H54 (cell line): Measurements from ENCODE around the gene COPS7A.

ENCODE experiments used
- DNase-seq: peaks from one replicate; pipeline ENCODE4 v3.0.0; 2011; ENCODE audit warnings: low spot score, mixed read lengths; ENCODE audit not compliant: insufficient read length
- FAIRE-seq: peaks from 3 replicates; lab custom pipeline; 2011; peaks lifted over from hg19 to GRCh38; lab: Jason Lieb, UNC
- POLR2A ChIP-seq: IDR thresholded peaks from 2 replicates; pipeline ENCODE4 v1.6.1; 2011; ENCODE audit warnings: low read depth, mild to moderate bottlenecking, low read length

The COPS7A gene, protein sequence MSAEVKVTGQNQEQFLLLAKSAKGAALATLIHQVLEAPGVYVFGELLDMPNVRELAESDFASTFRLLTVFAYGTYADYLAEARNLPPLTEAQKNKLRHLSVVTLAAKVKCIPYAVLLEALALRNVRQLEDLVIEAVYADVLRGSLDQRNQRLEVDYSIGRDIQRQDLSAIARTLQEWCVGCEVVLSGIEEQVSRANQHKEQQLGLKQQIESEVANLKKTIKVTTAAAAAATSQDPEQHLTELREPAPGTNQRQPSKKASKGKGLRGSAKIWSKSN

DNA sequence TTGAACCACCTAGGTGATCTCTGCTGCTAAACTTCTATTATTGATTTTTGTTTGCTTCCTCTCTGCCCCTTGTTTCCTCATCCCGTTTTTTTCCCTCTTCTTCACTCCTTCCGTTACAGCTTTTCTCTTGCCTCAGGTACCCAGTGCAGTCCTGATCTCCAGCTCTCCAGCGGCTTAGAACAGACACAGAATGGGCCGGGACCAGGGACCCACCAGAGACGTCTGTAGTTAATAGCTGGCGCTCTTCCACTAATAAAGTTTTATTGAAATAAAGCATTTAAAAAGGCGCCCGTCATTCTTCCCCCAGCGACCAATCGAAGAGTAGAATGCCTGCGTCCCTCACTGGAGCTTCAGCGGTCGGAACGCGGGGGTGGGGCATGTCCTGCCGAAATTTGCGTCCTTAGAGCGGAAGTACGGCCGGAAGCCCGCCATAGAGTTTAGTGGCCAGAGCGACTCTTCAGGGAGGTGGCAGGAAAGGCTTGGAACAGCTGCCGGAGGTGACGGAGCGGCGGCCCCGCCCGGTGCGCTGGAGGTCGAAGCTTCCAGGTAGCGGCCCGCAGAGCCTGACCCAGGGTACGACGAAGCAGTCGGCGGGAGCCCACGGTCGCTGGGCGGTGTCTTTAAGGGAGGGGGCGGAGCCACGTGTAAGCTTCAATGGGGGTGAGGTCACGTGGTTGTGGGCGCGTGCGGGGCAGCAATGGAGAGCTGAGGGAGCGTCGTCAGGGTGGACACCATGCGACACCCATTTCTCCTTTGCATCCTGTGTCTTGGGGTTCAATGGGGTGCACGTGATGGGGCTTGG is at the start of gene COPS7A:
TSS of gene COPS7A (plus strand) at position 440 of the 802 bp plus-strand sequence. CDS start 611 bp downstream, outside the sequence.
- peak; percentile 81 for TF ChIP-seq POLR2A
- DNase-seq (peak; percentile 91), FAIRE-seq (peak; percentile 61)

DNA sequence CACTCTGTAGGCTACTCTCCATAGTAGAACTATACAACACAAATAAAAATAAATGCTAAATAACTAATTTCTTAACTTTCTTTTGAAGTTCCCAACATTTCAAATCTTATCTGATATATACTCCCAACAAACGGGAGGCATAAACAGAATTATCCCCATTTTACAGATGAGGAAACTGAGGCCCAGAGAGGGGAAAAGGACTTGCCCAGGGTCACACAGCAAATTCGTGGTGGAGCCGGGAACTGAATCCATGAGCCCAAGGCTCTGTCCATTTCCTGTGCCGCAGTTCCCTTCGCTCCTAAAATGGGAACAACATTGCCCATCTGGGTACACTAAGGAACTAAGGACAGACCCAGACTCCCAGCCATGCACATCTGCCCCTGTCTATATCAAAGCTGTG is 46.9 kb upstream of the COPS7A start:
- FAIRE-seq (no peak), DNase-seq (no peak)
- TF ChIP-seq POLR2A = no peak

DNA sequence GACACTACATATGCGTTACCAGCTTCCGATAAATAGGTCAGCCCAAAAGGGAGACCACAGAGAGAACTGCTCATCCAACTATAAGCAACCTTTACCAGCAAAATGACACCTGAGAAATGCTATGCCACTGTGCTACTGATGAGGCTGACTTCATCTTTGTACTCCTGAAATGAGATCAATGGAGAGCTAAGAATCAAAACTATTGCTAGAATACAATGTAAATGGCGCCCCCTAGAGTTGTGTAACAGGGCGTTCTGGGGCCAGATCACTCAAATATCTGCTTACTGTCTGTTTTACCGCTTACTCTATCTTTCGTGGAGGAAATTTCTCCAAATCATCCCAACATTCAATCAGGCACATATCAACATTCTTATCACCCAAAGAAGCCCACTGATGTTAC is 39.2 kb upstream of the COPS7A start:
- no peak for DNase-seq
- TF ChIP-seq POLR2A = no peak

DNA sequence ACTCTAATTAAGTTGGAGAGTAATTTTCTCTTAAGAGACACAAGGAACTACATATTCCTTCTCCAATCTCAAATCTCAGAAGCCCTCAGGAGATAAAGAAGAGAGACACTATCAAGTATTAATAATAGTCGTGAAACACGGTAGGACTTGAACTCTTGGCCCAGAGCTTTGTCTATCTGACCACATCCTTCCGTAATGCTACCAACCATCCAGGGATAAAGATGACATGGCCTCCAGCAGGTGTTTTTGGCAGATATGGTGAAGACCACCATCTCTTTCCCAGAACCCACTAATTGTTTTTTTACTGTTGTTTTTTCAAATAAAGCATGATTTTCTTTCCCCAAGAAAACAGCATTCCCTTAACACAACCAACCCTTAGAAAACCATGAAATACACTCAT is 38.0 kb upstream of the COPS7A start:
- TF ChIP-seq POLR2A = no peak
- no peak for DNase-seq
- FAIRE-seq = no peak

More for the DNA sequence above, 39.2 kb upstream of the COPS7A start:
- FAIRE-seq = no peak

DNA sequence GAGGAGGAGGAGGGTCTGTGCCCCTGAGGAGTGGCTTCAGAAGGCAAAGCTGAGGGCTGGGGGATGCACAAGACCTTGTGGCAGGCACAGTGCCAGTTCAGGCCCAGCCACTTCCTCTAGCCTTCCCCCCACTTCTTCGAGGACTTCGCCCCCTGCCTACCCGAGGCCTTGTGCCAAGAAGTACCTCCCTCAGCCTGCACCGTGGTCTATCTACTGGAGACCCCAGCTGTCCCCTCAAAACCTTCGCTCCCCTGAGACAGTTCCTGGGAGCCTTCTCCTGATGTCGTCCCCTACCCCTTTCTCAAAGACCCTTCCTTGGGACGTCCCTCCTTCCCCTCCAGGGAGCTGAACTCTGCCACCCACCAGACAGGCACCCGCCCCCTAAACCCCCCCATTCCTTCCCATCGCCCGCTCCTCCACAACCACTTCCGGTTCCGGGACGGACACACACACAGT is 35.3 kb upstream of the COPS7A start:
- TF ChIP-seq POLR2A = peak; percentile 47
- FAIRE-seq (no peak), DNase-seq (no peak)

DNA sequence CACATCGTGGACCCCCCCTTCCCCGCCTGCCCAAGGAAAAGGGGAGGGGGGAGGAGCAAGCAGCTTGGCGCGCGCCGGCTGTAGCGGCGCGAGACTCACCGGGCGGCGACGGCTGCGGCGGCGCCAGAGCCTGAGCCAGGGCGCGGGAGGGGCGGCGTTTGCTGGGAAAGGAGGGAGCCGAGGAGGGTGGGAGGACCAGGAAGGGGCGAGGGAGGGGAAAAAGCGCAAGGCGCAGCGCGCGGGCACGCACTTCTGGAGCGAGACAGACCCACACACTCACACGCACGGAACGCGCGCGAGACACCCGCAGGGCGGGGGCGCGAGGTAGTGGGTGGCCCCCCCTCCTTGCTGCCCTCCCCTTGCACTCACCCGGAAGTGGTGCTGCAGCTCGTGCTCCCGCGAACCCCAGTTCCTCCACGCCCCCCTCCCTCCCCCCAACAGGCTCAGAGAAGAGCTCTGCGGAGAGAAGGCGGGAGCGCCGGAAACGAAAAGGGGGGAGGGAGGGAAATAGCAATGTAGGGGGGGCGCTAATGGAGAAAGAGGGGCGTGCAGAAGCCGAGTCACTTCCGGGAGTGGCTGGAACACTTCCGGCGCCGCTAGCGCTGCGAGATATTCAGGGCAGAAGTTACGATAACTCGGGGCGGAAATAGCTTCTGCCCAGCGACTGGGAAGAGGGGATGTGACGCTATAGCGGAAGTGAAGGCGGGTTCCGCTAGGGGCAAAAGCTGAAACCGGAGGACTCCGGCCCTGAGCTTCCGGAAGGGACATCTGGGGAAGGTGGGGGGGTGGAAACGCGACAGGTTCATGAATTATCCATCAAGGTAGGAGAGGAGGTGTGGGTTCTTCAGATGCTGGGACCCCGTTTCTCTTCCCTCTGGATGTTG is 34.6 kb upstream of the COPS7A start, which contains the start of gene ZNF384:
TSS of gene ZNF384 (minus strand) at position 377 of the 884 bp plus-strand sequence. CDS start 9,855 bp downstream, outside the sequence.
- peak; percentile 89 for FAIRE-seq
- TF ChIP-seq POLR2A = peak; percentile 32
- peak; percentile 93 for DNase-seq

DNA sequence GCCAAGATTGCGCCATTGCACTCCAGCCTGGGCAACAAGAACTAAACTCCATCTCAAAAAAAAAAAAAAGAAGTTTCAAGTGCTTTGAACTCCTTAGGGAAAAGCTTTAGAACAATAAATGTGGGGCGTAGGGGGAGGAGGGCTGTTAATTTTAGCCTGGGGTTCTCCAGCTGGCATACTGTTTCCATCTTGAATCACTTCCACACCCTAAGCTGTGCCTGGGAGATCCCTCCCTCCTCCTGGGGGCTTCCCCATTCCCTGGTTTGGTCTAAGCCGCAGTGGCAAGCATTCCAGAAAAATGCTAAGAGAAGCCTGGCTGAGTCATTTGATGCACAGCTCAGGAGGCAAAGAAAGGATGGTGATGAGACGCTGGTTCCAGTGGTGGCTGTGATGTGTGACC is 32.4 kb upstream of the COPS7A start:
- FAIRE-seq (no peak), DNase-seq (no peak)
- no peak for TF ChIP-seq POLR2A

DNA sequence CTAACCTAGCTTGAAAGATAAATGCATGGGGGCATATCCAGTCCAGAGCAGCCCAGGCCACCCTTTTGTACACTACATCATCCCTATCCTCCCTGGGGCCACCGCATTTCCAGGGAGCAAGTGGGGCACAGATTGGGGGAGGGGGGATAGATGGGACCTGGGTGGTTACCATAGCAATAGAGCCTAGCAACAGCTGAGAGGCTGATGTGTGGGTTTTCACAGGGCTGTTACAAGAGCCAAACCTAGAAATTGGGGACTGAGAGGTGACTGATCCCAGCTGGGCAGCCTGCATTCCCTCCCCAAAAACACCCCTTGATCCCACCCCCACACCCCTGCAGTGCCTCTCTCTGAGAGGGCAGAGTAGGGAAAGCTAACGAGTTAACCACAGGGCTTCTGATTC is 31.0 kb upstream of the COPS7A start:
- TF ChIP-seq POLR2A = no peak
- DNase-seq (no peak), FAIRE-seq (no peak)

DNA sequence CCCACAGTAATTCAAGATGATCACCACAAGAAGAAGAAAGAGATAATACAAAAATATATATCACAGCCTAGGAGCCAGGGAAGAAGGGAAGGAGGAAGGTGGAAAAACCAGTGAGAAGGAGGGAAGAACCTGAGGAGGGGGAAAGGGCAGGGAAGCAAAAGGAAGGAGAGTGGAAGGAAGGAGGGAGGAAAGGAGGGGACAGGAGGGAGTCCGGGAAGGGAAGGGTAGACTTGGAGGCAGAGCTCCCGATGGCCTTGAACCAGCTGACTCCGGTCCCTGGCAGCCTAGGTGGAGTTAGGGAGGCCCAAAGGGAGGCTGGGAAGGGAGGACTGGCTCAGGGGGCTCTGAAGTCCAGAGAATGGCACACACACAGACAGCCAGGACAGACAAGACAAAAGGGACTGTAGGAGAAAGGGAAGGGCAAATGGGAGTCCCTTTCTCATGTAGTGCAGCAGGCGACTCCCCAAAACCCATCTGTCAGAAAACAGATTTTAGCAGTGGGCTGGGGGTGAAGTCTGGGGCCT is 30.0 kb upstream of the COPS7A start:
- no peak for DNase-seq
- FAIRE-seq = no peak
- no peak for TF ChIP-seq POLR2A

DNA sequence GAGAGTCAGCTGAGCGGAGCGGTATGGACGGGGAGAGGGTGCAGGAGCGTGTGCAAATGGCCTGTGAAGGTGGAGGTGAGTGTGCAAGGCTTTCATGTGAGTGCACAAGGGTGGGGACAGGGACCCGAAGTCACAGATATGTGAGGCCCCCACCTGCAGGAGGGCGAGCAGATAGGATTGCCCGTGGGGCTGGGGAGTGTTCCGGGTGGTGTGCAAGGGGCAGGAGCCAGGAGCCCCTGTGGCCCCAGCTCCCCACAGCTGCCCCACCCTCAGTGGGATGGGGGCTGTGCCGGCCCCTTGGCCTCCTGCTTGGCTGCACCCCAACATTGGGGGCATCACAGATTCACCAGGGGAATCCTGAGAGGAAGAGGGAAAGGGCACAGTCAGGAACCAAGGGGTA is 29.1 kb upstream of the COPS7A start:
- no peak for TF ChIP-seq POLR2A
- no peak for FAIRE-seq
- DNase-seq = no peak

DNA sequence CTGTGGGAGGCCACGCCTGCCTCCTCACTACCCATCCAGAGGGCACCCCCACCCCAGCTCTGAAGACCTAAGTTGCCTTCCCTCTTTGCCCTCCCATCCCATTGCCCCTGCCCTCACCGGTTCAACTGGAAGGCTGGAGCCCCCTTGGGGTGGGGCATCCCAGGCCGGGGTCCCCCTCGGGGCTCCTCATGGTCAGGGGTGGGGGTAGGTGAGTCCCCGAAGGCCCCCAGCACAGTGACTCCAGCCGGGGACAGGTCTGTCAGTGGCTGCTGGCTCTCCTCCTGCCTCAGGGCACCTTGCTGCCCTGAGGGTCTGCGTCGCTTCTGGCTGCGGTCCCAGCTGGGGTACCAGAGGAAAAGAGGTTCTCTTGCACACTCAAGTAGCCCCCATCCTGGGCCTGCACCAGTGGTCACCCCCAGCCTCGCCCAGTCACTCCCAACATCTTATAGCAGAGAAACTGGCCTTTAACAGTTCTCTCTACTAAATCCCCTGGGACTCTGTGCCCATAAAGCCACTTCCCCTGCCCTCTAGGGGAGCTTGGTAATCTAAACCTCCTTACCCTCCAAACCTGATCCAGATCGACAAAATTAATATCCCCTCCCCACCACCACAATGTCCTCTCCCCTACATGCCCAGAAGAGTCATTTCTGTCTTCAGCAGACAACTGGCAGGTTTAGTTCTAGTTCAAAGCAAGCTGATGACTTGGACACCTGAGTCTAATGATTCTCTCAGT is 28.4 kb upstream of the COPS7A start:
- DNase-seq (no peak), FAIRE-seq (no peak)
- no peak for TF ChIP-seq POLR2A

DNA sequence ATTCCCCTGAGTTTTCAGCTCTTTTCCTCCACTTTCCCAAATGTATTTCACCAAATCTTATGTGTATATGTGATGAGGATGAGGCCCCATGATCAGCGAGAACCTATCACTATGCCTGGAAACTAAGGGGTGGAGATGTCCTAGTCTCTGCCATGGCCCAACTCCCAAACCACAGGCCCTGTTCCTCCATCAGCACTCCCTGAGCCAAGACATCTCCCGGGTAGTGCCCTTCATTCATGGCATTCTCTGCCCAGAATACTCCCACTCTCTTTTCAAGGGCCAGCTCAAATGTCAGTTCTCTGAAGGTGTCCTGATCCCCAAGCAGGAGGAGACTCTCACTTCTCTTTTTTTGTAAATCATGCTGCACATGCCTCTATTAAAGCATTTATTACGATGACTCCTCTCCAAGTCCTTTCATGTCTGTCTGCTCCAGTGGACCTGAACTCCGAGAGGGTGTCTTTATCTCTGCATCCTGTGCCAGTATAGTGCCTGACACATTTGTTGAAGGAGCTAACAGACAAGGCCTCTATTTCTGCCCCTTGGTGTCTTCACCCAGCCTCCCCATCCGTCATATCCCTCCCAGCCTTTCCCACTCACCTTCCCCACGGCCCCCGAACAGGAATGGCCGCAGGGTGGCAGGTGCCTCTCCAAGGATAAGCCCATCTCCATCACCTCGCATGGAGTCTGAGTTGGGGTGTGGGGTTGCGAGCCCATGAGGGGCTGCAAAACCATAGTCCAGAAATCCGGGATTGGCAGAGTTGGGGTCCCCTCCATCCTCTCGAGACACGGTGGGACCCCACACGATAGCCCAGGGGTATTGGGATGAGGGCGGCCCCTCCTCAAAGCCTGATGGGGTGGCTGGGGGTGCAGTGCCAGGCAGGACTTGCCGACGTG is 26.9 kb upstream of the COPS7A start:
- FAIRE-seq (no peak), DNase-seq (no peak)
- TF ChIP-seq POLR2A = no peak
